NK-92 treated with Interleukin-12 subunit alpha and Interleukin-12 subunit beta, amount 100 ng/mL, for 24 hours (cell line): ENCODE data around the gene CASP8AP2.
"Not testable (repeated sequence)": the region's sequence is repeated elsewhere in the genome, so short reads cannot be mapped to it uniquely, and the experiment has no call there.

Experiments used
- DNase-seq: peaks from one replicate; lab custom pipeline; 2025; lab: John Stamatoyannopoulos, UW

The CASP8AP2 gene

GRCh38 chr6:89826029-89826528, 3.6 kb upstream of the CASP8AP2 start:
- DNase-seq, result no peak

DNA sequence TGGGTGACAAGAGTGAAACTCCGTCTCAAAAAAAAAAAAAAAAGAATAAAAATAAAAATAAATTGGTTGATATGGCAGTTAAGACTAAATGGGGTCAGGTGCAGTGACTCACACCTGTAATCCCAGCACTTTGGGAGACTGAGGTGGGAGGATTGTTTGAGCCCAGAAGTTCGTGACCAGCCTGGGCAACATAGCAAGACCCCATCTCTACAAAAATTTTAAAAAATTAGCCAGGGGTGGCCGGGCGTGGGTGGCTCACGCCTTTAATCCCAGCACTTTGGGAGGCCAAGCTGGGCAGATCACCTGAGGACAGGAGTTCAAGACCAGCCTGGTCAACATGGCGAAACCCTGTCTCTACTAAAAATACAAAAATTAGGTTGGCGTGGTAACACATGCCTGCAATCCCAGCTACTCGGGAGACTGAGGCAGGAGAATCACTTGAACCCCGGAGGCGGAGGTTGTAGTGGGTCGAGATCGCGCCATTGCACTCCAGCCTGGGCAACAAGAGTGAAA, 1.1 kb upstream of the CASP8AP2 start:
- DNase-seq, result not testable (repeated sequence)

- no peak for DNase-seq
Measured at GRCh38 chr6:89828988-89829471, 650 bp upstream of the CASP8AP2 start.

DNA sequence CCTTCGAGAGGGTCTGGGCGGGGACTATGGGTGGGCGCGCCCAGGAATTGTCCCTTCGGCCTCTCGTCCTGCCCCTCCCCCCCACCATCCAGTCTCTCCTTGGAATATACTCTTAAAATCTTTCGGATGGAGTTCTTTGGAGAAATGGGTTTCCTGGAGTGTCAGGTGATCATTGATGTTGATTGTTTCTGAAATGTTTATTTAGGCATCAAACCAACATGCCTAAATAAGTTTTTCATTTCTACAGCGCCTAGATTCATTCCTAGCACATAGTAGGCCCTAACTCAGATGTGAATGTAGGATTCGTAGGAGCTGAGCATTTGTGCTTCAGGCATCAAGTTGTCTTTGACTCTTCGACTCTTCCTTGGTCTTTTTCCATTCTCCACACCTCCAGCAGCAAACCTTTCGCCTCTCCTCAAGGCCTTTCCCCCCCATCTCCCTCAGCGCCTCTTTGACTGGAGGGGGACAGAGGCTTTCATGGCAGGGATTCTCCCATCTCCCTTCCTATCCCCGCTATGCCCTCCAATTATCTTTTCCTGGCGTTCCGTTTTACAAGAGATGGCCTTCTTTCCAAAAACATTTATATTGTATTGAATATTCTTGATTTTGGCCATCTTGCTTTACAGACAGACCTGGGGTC, 610 bp downstream of the CASP8AP2 start:
- DNase-seq, result no peak

- DNase-seq, result no peak
Measured at GRCh38 chr6:89834884-89835792, 5.5 kb downstream of the CASP8AP2 start.

DNA sequence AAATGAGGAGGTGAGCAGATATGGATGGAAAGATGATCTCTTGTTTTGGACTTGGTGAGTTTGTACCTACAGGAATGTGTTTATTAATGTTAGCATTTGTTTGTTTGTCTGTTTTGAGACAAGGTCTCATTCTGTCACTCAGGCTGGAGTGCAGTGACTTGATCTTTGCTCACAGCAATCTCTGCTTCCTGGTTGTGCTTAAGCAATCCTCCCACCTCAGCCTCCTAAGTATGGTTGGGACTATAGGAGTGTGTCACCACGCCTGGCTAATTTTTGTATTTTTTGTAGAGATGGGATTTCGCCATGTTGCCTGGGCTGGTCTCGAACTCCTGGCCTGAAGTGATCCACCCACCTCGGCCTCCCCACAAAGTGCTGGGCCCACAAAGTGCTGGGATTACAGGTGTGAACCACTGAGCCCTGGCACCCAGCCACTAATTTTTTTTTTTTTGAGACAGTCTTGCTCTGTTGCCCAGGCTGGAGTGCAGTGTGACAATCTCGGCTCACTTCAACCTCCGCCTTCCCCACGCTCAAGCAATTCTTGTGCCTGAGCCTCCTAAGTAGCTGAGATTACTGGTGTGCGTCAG, 7.1 kb downstream of the CASP8AP2 start:
- DNase-seq, result no peak

GRCh38 chr6:89840538-89840937, 10.9 kb downstream of the CASP8AP2 start:
- no peak for DNase-seq

DNA sequence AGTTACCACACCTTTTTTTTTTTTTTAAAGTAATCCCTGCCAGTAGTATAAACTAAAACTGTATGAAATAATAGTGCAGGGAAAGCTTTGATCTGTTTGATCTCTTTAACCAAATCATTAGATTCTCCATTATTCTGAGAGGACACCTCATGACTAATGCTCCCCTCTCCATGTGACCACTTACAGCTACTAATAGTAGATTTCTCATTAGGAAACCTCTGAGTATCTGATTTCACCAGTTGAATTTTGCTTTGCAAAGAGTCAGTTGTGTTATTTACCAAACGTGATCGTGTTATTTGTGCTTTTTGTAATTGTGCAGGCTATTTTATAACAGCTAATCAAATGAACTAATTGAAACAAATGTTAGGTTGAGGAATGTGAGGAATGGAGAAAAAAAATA, 12.5 kb downstream of the CASP8AP2 start:
- DNase-seq, result no peak

- no peak for DNase-seq
Measured at GRCh38 chr6:89843070-89843469, 13.4 kb downstream of the CASP8AP2 start.

- not testable (repeated sequence) for DNase-seq
Measured at GRCh38 chr6:89847513-89847912, 17.8 kb downstream of the CASP8AP2 start.

DNA sequence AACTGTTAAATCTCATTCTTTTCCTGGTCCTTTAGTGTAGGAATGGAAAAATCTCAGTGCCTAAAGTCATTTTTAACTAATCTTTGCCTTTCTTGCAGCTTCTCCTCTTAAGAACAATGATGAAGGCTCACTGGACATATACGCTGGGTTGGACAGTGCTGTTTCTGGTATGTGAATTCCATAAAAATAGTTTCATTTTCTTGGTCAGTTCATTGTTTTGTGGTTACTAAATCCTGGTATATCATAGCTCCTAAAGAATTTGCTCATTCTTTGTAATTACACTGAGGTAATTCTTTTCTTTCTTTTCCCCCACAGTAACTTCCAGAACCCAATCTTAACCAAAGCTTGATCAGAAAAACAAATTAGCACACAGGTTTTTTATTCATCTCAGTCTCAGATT, 23.4 kb downstream of the CASP8AP2 start:
- DNase-seq, result no peak

DNA sequence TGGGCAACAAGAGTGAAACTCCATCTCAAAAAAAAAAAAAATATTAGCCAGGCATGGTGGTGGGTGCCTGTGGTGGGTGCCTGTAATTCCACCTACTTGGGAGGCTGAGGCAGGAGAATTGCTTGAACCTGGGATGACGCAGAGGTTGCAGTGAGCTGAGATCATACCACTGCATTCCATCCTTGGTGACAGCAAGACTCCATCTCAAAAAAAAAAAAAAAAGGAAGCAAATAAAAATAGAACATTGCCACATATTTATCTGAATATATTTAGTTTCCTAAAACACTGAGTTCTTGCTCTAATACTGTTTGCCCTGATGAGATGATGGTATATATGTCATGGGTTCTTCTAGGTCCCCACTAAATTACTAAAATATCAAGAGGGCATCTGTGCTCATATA, 28.4 kb downstream of the CASP8AP2 start:
- no peak for DNase-seq

DNA sequence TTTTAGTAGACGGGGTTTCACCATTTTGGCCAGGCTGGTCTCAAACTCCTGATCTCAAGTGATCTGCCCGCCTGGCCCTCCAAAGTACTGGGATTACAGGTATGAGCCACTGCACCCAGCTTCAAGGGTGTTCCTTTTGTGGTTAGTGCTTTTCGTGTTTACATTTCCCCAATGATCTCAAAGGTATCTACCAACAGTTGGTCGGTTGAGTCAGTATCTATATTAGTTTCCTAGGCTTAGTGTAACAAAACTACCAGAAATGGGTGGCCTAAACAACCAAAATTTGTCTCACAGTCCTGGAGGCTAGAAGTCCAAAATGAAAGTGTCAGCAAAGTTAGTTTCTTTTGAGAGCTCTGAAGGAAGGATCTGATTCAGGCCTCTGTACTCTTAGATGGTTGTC, 30.1 kb downstream of the CASP8AP2 start:
- no peak for DNase-seq

- DNase-seq, result no peak
Measured at GRCh38 chr6:89862273-89862672, 32.6 kb downstream of the CASP8AP2 start.

- no peak for DNase-seq
Measured at GRCh38 chr6:89862698-89863097, 33.0 kb downstream of the CASP8AP2 start.

GRCh38 chr6:89866024-89866678, 36.5 kb downstream of the CASP8AP2 start:
- no peak for DNase-seq

DNA sequence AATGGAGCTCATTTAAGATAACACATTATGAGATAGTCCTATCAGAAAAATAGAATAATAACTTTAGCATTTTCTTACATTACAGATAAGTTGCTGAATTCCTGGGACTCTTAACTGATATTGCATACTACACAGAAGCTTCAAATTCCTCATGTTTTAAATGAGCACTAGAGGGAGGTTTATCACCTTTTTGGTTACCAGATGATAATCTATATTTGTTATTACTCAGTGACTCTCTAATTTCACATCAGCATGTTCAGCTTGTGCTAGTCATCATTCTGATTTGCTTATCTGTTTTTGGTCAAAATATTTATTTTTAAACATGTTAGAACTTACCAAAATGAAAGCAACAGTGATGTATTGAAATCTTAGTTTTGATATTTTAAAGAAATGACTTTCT, 44.0 kb downstream of the CASP8AP2 start:
- DNase-seq, result no peak

GRCh38 chr6:89874438-89874837, 44.8 kb downstream of the CASP8AP2 start:
- no peak for DNase-seq

DNA sequence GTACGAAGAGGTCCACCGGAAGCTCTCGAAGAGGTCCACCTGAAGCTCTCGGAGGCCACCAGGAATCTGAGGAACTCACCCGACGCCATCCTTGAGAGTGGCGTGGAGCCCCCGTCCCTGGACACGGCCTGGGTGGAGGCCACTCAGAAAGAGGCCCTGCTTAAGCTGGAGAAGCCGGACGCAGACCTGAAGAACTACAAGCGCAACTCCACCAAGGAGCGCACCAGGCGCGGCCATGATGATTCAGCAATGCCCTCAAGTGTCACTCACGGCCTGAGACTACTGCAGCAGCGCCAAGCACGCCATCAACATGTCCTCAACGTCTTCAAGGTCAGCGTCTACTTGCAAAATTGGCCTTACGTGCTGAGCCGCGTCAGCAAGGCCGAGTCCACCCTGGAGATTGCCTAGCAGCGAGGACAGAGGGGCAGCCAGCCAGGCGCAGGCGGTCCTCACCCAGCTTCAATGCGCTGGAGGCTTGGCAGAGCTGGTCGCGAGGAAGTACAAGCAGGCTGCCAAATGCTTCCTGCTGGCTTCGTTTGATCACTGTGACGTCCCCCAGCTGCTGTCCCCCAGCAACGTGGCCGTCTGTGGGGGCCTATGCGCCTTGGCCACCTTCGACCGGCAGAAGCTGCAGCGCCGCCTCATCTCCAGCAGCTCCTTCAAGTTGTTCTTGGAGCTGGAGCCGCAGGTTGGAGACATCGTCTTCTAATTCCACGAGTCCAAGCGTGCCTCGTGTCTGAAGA, 56.9 kb downstream of the CASP8AP2 start:
- no peak for DNase-seq

DNA sequence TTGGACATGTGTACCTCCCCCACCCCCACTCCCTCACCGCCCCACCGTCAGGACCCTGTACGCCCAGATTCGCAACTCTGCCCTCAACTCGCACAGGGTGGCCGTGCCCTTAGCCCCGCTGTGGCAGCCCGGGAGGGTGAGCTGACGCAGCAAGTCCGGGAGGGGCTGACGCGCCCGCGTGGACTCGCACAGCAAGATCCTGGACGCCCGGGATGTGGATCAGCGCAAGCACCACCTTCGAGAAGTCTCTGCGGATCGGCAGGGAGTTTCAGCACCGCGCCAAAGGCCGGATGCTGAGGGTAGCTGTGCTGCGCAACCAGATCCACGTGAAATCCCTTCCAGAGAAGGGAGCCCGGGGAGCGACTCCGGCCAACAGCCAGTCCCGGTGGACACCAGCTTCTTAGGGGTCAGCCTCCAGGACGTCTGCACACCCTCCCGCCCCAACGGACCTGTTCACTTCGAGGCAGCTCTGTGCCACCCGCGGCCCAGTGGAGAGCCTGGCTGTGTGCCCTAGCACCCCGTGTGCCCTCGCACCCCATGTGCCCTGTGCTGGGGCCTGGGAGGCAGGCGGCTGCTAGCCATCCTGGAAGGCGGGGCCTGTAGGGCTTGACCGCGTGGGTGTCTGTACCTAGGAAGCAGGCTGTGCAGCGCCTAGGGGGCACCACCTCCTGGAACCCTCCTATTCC, 57.9 kb downstream of the CASP8AP2 start:
- DNase-seq, result no peak

DNA sequence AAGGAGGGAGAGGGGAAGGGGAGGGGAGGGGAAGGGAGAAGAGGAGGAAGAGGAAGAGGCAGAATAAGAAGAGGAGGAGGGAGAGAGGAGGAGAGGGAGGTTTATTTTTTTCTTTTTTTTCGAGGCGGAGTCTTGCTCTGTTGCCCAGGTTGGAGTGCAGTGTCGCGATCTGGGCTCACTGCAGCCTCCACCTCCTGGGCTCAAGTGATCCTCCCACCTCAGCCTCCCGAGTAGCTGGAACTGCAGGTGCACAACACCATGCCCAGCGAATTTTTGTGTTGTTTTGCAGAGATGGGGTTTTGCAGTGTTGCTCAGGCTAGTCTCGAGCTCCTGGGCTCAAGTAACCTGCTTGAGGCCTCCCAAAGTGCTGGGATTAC, 58.4 kb downstream of the CASP8AP2 start:
- no peak for DNase-seq
